H1 (cell line): Measurements from ENCODE around the gene UBASH3A. TPM values are rescaled to one million over a fixed set of nuclear protein-coding genes. Genes with fewer than 3 reads are reported as not detected.

ENCODE experiments used
- ASH2L ChIP-seq: fragments of 200-600, 300-600 bp; sonication (generic); IDR thresholded peaks from one replicate; pipeline ENCODE4 v1.7.1; 2017; ENCODE audit warnings: low read length
- BACH1 ChIP-seq: IDR thresholded peaks from 2 replicates; pipeline ENCODE4 v1.6.1; 2012; ENCODE audit warnings: low read length, improper control_type of control experiment
- CBX8 ChIP-seq: fragments of 300-800, 300-1000 bp; sonication (generic); IDR thresholded peaks from 2 replicates; pipeline ENCODE4 v1.7.1; 2016; ENCODE audit warnings: low read depth, low read length, borderline replicate concordance
- CHD2 ChIP-seq: IDR thresholded peaks from 2 replicates; pipeline ENCODE4 v1.6.1; 2012; ENCODE audit warnings: low read length, improper control_type of control experiment
- EGR1 ChIP-seq: IDR thresholded peaks from 2 replicates; pipeline ENCODE4 v1.6.1; 2011; ENCODE audit warnings: low read depth, low read length, borderline replicate concordance
- EP300 ChIP-seq, 2 experiments: IDR thresholded peaks; 1 replicate in 1 of 2; 2 replicates in 1 of 2; pipeline ENCODE4 v1.6.1; 2011 to 2012; ENCODE audit warnings: low read depth in 2 of 2, low read length in 2 of 2, mild to moderate bottlenecking in 2 of 2, borderline replicate concordance in 1 of 2, inconsistent platforms in 1 of 2, moderate library complexity in 1 of 2
- FOSL1 ChIP-seq: IDR thresholded peaks from 2 replicates; pipeline ENCODE4 v1.6.1; 2011; ENCODE audit warnings: mild to moderate bottlenecking, low read depth, low read length, moderate library complexity; ENCODE audit not compliant: insufficient read depth
- GABPA ChIP-seq: IDR thresholded peaks from 2 replicates; pipeline ENCODE4 v1.6.1; 2011; ENCODE audit warnings: mild to moderate bottlenecking, low read length, moderate library complexity, borderline replicate concordance; ENCODE audit not compliant: insufficient read depth
- HDAC2 ChIP-seq, 2 experiments: fragments of 300-600 bp in 1 of 2; sonication (generic) in 1 of 2; IDR thresholded peaks; 2 replicates each; pipeline ENCODE4 v1.6.1; 2011 to 2012; ENCODE audit warnings: low read depth in 2 of 2, low read length in 2 of 2, mild to moderate bottlenecking in 2 of 2, moderate library complexity in 2 of 2, borderline replicate concordance in 1 of 2, inconsistent platforms in 1 of 2
- KDM1A ChIP-seq: fragments of 200-600, 300-600 bp; sonication (generic); IDR thresholded peaks from 2 replicates; pipeline ENCODE4 v1.7.1; 2016; ENCODE audit warnings: mild to moderate bottlenecking, low read length, borderline replicate concordance
- KDM4A ChIP-seq: IDR thresholded peaks from one replicate; pipeline ENCODE4 v1.7.1; 2012; ENCODE audit warnings: low read depth, mild to moderate bottlenecking, moderate library complexity, low read length, inconsistent platforms; ENCODE audit not compliant: severe bottlenecking
- MAFK ChIP-seq: IDR thresholded peaks from 2 replicates; pipeline ENCODE4 v1.6.1; 2012; ENCODE audit warnings: low read depth, mild to moderate bottlenecking, improper control_type of control experiment, low read length
- NANOG ChIP-seq: IDR thresholded peaks from 2 replicates; pipeline ENCODE4 v1.6.1; 2011; ENCODE audit warnings: low read length, low read depth, mild to moderate bottlenecking, inconsistent platforms; ENCODE audit not compliant: insufficient read depth, poor library complexity, severe bottlenecking
- NRF1 ChIP-seq: IDR thresholded peaks from 2 replicates; pipeline ENCODE4 v1.6.1; 2011; ENCODE audit warnings: mild to moderate bottlenecking, low read depth, low read length, improper control_type of control experiment
- PHF8 ChIP-seq: fragments of 200-600 bp; sonication (generic); conservative IDR thresholded peaks from 2 replicates; pipeline ENCODE4 v1.7.1; 2012; ENCODE audit warnings: low read depth, mild to moderate bottlenecking, inconsistent platforms, low read length, moderate library complexity
- POLR2A ChIP-seq, 2 experiments: IDR thresholded peaks; 1 replicate in 1 of 2; 2 replicates in 1 of 2; pipeline ENCODE4 v1.6.1; 2011; ENCODE audit warnings: low read depth in 2 of 2, low read length in 2 of 2, mild to moderate bottlenecking in 2 of 2; ENCODE audit errors: control extremely low read depth in 1 of 2
- POU5F1 ChIP-seq: IDR thresholded peaks from 2 replicates; pipeline ENCODE4 v1.6.1; 2011; ENCODE audit warnings: low read depth, mild to moderate bottlenecking, low read length, moderate library complexity
- RNF2 ChIP-seq: fragments of 200-900, 300-1000 bp; sonication (generic); IDR thresholded peaks from 2 replicates; pipeline ENCODE4 v1.7.1; 2016; ENCODE audit warnings: borderline replicate concordance, low read depth, mild to moderate bottlenecking, antibody characterized with exemption, low read length; ENCODE audit not compliant: poor library complexity, severe bottlenecking; ENCODE audit errors: missing control alignments
- RXRA ChIP-seq: IDR thresholded peaks from 2 replicates; pipeline ENCODE4 v1.6.1; 2011; ENCODE audit warnings: low read depth, mild to moderate bottlenecking, low read length, moderate library complexity; ENCODE audit not compliant: insufficient read depth
- SIRT6 ChIP-seq: IDR thresholded peaks from one replicate; pipeline ENCODE4 v1.7.1; 2012; ENCODE audit warnings: low read length, inconsistent platforms
- SP4 ChIP-seq: IDR thresholded peaks from 2 replicates; pipeline ENCODE4 v1.6.1; 2012; ENCODE audit warnings: low read length, inconsistent platforms
- SRF ChIP-seq: IDR thresholded peaks from 2 replicates; pipeline ENCODE4 v1.6.1; 2011; ENCODE audit warnings: mild to moderate bottlenecking, low read depth, low read length, moderate library complexity
- ZNF274 ChIP-seq: IDR thresholded peaks from 2 replicates; pipeline ENCODE4 v1.7.0; 2012; ENCODE audit warnings: low read length, borderline replicate concordance; ENCODE audit errors: extremely low read depth
- polyA plus RNA-seq, 7 experiments: library from polyadenylated mRNA; depleted of rRNA in 3 of 7; stranded (reverse) in 5 of 7; unstranded in 2 of 7; fragments of >200 nt in 5 of 7; fragments of 200-250 nt in 2 of 7; gene quantifications; 1 replicate in 5 of 7; 2 replicates in 1 of 7; 4 replicates in 1 of 7; pipeline versions ENCODE4 v1.2.1 to v1.2.3, GENCODE V29; 2011 to 2013; ENCODE audit warnings: missing spikeins in 2 of 7, mixed read lengths in 2 of 7
- total RNA-seq: library from RNA; stranded (reverse); fragmentation: NEBNext Ultra II Directional; extraction: Animal tissue kit (Norgen Biotek cat#: 25700); gene quantifications from 2 replicates; pipeline ENCODE4 v1.2.1, GENCODE V29; 2021
- TF ChIP-seq, protein P1 (sequence below): IDR thresholded peaks from 2 replicates; pipeline ENCODE4 v1.6.1; 2011; ENCODE audit warnings: low read depth, mild to moderate bottlenecking, low read length; ENCODE audit not compliant: insufficient read depth

Gene UBASH3A
- total and polyA plus RNA-seq, 2 of the 8 experiments (the other 6 are each of a cell fraction or from before 2014, with no cell fraction given) = not detected

DNA sequence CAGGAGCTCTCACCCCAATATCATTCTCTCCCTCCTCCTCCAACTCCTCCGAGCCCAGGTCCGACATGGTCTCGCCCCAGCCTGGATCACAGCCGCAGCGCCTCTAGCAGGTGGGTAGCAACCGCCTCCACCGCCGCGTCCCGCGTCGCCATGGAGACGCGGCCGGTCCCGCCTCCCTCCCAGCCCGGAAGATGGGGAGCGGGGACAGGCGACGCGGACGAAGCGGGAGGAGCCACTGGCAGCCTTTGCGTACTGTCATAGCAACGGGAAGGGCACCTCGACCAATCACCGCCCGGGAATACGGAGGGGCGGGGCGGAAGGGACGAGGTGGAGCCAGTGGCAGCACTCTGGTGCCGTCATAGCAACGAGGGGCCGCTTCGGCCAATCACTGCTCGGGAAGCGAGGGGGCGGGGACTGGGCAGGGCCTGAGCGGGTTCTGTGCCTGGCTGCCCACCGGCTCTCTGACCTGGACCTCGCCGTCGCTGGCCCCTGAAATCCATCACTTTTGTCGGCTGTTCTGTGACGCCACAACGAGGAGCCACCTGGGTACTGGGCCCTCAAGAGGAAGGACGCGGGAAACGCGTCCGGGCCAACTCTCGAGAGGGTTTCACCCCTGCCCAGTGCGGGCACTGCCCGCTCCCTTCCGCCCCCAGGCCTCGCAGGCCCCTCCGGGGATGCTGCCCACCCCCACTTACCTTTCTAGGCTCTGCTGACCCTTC, 92.6 kb downstream of the UBASH3A start, which contains the start of gene RSPH1 (continued):
- TF ChIP-seq EGR1 (no peak), NRF1 (no peak), MAFK (no peak), POU5F1 (no peak), SIRT6 (no peak), GABPA (no peak), SRF (no peak), RNF2 (no peak), ASH2L (peak; percentile 73), KDM1A (no peak), CBX8 (no peak), ZNF274 (no peak), KDM4A (peak; percentile 80), HDAC2 (IDR thresholded peaks at IDR 0.05; ENCODE audit: borderline replicate concordance in 1 of 2, low read depth in 2 of 2, low read length in 2 of 2) (peak; percentile 33 to 35; a peak in 2 of 4 replicates), SP4 (no peak), PHF8 (peak; percentile 85), NANOG (no peak), CHD2 (no peak; the same call in 1 of the 2 replicates), EP300 (IDR thresholded peaks at IDR 0.05; ENCODE audit: borderline replicate concordance in 1 of 2, low read depth in 2 of 2, low read length in 2 of 2) (no peak), RXRA (no peak), BACH1 (no peak), POLR2A (IDR thresholded peaks at IDR 0.05; ENCODE audit: control extremely low read depth in 1 of 2, low read depth in 2 of 2, low read length in 2 of 2) (peak; percentile 37 to 86), FOSL1 (no peak)
- TF ChIP-seq, protein P1, sequence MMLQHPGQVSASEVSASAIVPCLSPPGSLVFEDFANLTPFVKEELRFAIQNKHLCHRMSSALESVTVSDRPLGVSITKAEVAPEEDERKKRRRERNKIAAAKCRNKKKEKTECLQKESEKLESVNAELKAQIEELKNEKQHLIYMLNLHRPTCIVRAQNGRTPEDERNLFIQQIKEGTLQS = no peak
